ENCODE data around the gene TMEM255A.

The TMEM255A gene

DNA sequence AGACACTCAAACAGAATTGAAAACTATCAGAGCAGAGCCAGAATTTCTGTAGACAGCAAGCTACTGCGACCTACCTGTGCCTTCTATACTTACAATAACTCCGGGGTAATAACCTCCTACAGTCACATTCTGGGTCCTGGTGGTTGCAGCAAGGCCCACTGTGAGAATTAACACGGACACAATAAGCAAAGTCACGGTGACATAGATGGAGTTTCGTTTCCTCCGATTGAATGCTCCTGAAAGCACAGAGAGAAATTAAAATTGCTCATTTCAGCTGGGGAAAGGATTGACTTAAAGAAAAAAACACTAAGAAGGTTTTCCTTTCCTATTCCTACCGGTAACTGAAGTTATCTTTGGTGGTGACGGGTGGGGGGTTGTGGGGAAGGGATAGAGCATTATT lies 7.0 kb downstream of the TMEM255A start:
- TF ChIP-seq MYC (IDR thresholded peaks at IDR 0.05; ENCODE audit: low read depth, low read length) (no peak), POLR2A (IDR thresholded peaks at IDR 0.05; ENCODE audit: extremely low read depth, insufficient read length) (no peak)
- TF ChIP-seq, protein P1, sequence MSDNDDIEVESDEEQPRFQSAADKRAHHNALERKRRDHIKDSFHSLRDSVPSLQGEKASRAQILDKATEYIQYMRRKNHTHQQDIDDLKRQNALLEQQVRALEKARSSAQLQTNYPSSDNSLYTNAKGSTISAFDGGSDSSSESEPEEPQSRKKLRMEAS (IDR thresholded peaks at IDR 0.05; ENCODE audit: low read depth, low read length): no peak
- TF ChIP-seq, protein P2, sequence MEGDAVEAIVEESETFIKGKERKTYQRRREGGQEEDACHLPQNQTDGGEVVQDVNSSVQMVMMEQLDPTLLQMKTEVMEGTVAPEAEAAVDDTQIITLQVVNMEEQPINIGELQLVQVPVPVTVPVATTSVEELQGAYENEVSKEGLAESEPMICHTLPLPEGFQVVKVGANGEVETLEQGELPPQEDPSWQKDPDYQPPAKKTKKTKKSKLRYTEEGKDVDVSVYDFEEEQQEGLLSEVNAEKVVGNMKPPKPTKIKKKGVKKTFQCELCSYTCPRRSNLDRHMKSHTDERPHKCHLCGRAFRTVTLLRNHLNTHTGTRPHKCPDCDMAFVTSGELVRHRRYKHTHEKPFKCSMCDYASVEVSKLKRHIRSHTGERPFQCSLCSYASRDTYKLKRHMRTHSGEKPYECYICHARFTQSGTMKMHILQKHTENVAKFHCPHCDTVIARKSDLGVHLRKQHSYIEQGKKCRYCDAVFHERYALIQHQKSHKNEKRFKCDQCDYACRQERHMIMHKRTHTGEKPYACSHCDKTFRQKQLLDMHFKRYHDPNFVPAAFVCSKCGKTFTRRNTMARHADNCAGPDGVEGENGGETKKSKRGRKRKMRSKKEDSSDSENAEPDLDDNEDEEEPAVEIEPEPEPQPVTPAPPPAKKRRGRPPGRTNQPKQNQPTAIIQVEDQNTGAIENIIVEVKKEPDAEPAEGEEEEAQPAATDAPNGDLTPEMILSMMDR (IDR thresholded peaks at IDR 0.05; ENCODE audit: low read depth, low read length): no peak
- no peak overlapping the region for H3K4me3 ChIP-seq (ENCODE audit: low read depth, low read length)
- DNase-seq (ENCODE audit: low read depth): no peak

- DNase-seq (ENCODE audit: low read depth): peak; percentile 62
- H3K4me3 ChIP-seq (ENCODE audit: low read depth, low read length): no peak overlapping the region
- TF ChIP-seq POLR2A (IDR thresholded peaks at IDR 0.05; ENCODE audit: extremely low read depth, insufficient read length) (no peak), MYC (IDR thresholded peaks at IDR 0.05; ENCODE audit: low read depth, low read length) (no peak)
- TF ChIP-seq, protein P1 (IDR thresholded peaks at IDR 0.05; ENCODE audit: low read depth, low read length): 0 out of 2 replicates have a peak, but pooled peaks have one; percentile 17
- TF ChIP-seq, protein P2 (IDR thresholded peaks at IDR 0.05; ENCODE audit: low read depth, low read length): no peak
These were observed 8.8 kb downstream of the TMEM255A start for GRCh38 chrX:120302434-120302833.

GRCh38 chrX:120301960-120302359 lies 9.3 kb downstream of the TMEM255A start:
- DNase-seq (ENCODE audit: low read depth): no peak
- no peak overlapping the region for H3K4me3 ChIP-seq (ENCODE audit: low read depth, low read length)
- TF ChIP-seq, protein P2 (IDR thresholded peaks at IDR 0.05; ENCODE audit: low read depth, low read length): no peak
- no peak for TF ChIP-seq POLR2A (IDR thresholded peaks at IDR 0.05; ENCODE audit: extremely low read depth, insufficient read length)
- TF ChIP-seq, protein P1 (IDR thresholded peaks at IDR 0.05; ENCODE audit: low read depth, low read length): no peak
- TF ChIP-seq MYC (IDR thresholded peaks at IDR 0.05; ENCODE audit: low read depth, low read length): no peak

- DNase-seq (ENCODE audit: low read depth): no peak
- TF ChIP-seq, protein P2 (IDR thresholded peaks at IDR 0.05; ENCODE audit: low read depth, low read length): no peak
- TF ChIP-seq POLR2A (IDR thresholded peaks at IDR 0.05; ENCODE audit: extremely low read depth, insufficient read length) (no peak), MYC (IDR thresholded peaks at IDR 0.05; ENCODE audit: low read depth, low read length) (no peak)
- TF ChIP-seq, protein P1 (IDR thresholded peaks at IDR 0.05; ENCODE audit: low read depth, low read length): no peak
These were observed 9.8 kb downstream of the TMEM255A start for GRCh38 chrX:120301497-120301896.

GRCh38 chrX:120299928-120300327 lies 11.3 kb downstream of the TMEM255A start:
- peak; percentile 11 for DNase-seq (ENCODE audit: low read depth)
- TF ChIP-seq, protein P1 (IDR thresholded peaks at IDR 0.05; ENCODE audit: low read depth, low read length): no peak
- no peak for TF ChIP-seq POLR2A (IDR thresholded peaks at IDR 0.05; ENCODE audit: extremely low read depth, insufficient read length)
- TF ChIP-seq MYC (IDR thresholded peaks at IDR 0.05; ENCODE audit: low read depth, low read length): no peak
- TF ChIP-seq, protein P2 (IDR thresholded peaks at IDR 0.05; ENCODE audit: low read depth, low read length): no peak
- H3K4me3 ChIP-seq (ENCODE audit: low read depth, low read length): no peak overlapping the region

More at GRCh38 chrX:120301497-120301896, 9.8 kb downstream of the TMEM255A start:
- no peak overlapping the region for H3K4me3 ChIP-seq (ENCODE audit: low read depth, low read length)

Data from NB4 (cell line).